NCI-H510A treated with DMSO at 0.1 percent for 48 hours (cell line): ENCODE results near the gene TMEM163.
"Not testable (repeated sequence)": the region's sequence is repeated elsewhere in the genome, so short reads cannot be mapped to it uniquely, and the experiment has no call there.

ENCODE experiments used
- DNase-seq: peaks from one replicate; lab custom pipeline; 2025; lab: John Stamatoyannopoulos, UW

The TMEM163 gene

DNA sequence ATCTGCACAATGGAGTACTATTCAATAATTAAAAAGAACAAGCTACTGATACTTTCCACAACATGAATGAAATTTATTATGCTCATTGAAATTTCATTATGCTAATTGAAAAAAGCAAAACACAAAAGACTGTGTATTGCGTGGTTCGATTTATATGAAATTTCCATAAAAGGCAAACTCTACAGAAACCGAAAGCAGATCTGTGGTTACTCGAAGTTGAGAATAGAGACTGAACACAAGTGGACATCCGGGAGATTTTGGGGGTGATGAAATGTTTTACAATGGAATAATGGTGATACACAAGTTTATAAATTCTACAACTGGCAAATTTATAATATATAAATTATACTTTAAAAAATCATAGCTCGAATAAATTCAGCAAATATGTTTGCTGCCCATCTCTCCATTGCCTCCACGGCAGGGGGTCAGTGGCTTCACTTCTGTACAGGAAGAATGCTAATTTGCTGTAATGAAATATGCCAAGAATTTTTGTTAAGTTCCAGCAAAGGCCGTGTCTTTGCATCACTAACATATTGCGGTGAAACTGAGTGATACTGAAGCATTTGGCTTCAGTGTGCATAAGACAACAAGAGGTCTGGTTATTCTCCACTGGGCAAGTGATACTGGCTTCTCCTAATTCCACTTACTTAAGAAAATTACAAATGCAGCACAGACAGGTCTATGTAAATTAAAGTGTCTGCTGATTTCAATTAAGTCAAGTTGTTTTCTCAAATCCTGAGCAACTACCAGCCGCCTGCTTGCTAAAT, 96.7 kb downstream of the TMEM163 start:
- no peak for DNase-seq

DNA sequence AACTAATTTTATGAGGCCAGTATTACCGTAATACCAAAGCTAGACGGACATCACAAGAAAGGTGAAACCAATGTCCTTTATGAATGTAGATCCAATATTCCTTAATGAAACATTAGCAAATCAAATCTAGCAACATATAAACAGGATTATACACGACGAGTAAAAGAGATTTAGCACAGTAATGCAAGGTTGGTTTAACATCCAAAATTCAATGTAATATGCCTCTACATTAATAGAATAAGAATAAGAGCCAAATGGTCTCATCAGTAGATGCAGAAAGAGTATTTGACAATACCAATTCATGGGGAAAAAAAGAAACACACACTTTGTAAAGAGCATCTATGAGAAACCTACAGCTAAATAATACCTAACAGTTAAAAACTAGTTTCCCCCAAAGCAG, 99.5 kb downstream of the TMEM163 start:
- DNase-seq = no peak

DNA sequence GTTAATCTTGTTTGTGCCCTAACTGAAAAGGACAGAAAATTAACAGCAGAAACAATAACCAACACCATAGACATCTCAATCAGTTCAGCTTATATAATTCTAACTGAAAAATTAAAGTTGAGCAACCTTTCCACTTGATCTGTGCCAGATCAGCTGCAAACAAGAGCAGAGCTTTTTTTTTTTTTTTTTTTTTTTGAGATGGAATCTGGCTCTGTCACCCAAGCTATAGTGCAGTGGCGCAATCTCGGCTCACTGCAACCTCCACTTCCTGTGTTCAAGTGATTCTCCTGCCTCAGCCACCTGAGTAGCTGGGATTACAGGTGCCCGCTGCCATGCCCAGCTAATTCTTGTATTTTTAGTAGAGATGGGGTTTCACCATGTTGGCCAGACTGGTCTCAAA, 103.3 kb downstream of the TMEM163 start:
- DNase-seq = peak; percentile 14

DNA sequence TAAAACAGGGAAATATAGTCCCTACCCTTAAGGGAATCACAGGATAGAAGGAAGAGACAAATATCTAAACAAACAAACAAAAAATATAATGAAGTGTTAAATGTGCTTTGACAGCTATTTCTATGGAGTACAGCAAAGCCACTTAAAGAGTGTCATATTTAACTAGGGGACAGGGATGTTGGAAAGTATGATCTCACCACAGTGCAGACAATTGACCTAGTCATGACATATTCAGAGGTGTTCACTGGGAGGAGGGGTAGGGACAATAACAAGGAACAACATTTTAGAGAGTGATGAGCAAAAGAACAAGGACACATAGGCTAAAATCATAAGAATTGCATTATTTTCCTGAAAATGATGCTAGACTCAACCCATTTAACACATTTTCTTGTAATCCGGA, 107.5 kb downstream of the TMEM163 start:
- peak; percentile 75 for DNase-seq

DNA sequence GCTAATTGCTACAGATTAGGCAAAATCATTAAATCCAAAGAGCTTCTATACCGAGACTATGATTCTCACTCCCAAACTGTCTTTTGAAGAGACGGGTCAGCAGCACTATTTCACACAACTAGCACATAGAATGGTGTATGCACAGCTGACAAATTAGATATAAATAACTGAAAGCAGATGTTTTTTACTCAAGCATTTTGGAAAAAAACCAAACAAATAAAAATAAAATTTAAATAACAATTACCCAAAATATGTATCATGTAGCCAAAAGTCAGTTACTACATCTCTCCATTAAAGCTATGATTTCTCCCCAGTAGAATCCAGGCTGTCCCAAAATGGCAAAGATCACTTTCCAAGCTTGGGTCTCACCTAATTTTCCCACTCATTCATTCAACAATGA, 107.9 kb downstream of the TMEM163 start:
- DNase-seq = no peak

DNA sequence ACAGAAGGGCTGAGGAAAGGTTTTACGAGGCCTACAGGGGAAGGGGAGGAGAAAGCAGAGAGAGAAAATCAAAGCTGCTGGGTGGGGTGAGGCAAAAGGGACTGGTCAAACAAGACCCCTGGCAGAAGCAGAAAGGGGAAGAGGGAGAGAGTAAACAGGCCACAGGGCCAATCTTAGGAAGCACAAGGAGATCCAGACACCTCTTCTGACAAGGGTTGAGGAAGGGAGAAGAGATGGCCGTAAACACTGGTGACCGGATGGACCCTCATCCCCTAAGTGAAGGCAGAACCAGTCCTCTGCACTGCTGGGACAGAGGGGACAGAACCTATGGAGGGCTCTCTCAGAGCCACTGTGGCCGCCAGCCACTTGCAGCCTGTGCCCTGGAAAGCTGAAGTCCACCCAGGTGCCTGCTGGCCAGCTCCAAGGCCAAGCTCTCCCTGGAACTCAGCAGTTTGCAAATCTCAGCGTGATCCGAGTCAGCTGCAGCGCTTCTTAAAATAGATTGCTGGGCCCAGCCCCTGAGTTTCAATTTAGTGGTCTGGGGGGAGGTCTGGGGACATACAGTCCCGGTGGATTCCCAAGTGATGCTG, 108.8 kb downstream of the TMEM163 start:
- DNase-seq = no peak

DNA sequence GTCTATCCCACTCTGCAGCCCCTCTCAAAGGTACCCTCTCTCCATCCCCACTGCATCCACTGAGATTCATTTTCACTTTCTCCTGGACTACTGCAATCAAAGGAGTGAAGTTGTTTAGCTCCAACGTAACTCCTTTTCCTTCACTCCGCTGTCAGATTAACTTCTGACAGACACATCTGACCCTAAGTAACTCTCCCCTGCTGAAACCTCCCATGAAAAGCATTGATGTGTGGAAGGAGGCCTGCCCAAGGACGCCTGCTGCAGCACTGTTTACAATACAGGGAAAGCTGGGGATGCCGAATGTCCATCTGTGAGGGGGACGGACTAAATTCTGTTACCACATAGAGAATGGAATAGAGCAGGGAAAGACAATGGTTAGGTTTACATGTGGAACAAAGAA, 114.8 kb downstream of the TMEM163 start:
- no peak for DNase-seq

DNA sequence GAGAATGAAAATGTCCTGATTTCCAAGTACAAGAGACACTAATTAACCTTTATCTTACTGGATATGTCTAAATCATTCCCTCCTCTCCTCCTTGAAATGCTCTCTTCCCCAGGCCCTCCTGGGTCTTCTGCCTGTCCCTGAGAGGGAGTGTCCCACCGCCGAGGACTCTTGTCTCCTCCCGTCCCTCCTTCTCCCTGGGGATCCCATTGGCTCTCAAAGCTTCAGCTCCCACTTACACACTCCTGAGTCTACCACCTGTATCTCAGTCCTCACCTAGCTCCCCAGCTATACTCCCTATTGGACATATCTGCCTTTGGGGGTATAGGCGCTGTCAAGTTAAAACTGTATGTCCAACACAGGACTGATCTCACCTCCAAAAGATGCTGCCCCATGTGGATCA, 116.1 kb downstream of the TMEM163 start:
- DNase-seq = no peak

DNA sequence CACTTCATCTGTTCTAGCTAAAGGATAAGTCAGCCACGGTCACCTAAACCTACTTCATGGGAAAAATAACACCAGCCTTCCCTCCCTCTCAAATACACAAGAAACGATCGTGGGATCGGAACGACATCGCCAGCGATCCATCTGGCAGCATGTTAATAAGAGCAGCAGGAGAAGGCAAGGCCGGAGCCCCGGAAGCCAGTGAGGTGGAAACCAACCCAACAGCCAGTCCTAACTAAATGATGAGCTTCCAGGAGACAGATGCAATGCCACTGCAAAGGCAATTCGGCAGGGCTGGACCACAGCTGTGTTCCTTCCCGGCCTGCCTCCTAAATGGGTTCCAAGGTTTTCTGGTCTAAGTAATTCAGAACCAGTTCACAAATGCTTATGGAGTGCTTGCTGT, 117.5 kb downstream of the TMEM163 start:
- DNase-seq = no peak

DNA sequence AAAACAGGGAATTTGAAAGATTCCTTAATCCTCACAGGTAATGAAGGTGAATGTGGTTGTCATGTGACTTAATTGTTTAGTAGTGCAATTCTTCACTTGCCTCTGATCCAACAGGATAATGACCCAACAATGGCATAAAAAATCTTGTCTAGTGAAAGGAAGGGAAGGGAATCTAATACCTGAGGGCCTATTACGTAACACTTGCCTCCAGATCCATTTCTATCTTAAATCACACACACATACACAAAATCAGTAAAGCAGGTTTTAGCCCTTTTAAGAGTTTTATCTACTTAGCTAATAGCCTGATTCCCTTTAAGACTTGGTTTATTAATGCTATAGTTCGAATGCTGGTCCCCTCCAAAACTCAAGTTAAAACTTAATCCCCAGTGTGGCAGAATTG, 118.6 kb downstream of the TMEM163 start:
- DNase-seq = no peak

DNA sequence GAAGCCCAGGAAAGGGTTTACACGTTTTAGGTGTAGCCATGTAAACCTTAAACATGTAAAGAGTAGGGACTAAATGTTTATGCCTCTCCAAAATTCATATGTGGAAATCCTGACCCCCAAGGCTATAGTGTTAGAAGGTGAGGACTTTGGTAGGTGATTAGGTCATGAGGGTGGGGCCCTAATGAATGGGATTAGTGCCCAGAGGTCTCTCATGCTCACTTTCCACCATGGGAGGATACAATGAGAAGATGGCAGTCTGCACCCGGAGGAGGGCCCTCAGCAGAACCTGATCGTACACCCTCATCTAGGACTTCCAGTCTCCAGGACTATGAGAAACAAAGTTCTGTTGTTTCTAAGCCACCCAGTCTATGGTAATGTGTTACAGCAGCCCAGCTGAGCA, 119.6 kb downstream of the TMEM163 start:
- no peak for DNase-seq

DNA sequence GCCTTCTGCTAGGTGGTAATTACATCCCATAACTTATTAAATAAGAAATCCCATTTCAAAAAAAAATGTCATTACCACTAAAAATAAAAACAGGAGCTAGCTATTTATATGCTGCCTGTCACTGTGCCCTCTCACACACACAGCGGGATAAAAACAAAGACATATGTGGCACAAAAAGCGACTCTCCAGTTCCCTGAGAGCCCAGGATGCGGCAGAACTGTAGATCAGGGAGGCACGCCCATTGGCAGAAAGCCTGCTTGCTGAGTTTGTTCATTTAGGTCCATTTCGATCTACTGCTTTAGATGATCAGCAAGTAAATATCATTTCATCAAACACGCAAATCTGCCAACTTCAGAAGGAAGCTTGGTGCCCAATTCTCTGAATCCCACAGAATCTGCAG, 124.4 kb downstream of the TMEM163 start:
- DNase-seq = no peak

DNA sequence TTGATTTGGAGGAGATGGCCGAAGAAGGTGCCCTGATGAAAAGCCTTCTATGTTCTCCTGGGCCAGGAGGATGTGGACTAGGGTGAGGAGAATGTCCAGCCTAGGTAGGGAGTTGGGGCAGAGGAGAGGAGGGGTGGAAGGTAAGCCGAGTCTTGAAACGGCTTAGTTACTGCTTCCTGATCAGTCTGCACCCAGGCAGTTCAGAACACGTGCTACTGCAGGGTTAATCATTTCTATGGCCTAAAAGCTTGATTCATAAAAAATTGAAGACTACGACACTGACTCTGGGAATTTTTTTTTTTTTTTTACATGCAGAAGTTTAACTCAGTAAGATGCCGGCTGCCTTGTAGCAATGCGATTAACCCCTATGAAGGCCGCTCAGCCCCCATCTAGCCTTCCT, 125.3 kb downstream of the TMEM163 start:
- DNase-seq = no peak

DNA sequence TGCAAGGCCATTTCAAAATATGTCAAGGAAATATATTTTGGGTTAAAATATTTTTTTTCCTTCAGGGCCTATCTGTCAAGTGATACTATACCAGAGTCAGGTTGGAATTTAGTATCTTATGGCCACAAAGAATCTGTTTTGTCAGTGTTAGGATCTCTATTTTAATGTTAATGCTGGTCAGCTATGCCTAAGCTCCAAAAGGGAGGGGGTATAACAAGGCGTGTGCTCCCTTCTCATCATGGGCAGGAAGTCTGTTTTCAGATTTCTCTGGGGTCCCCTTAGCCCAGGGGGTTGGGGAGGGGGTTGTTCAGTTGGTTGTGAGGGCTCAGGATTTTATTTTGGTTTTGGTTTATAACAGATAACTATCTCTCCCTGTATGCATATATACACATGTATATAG, 126.4 kb downstream of the TMEM163 start:
- no peak for DNase-seq

DNA sequence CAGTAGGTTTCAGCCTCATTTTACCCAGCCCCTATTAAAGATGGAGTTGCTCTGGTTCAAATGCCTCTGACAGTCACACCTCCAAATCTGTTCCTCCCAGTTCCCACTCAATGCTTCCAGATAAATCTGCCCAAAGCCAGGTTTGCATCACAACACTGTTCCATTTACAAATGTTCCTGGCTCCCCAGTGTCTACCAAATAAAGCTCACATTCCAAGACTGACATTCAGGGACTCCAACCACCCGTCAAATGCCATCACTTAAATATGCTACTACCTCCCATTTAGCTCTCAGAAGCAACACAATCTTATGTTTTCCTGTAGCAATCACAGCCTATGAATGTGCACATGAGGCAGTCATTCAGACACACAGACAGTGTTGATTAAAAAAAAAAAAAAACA, 127.3 kb downstream of the TMEM163 start:
- DNase-seq = no peak

DNA sequence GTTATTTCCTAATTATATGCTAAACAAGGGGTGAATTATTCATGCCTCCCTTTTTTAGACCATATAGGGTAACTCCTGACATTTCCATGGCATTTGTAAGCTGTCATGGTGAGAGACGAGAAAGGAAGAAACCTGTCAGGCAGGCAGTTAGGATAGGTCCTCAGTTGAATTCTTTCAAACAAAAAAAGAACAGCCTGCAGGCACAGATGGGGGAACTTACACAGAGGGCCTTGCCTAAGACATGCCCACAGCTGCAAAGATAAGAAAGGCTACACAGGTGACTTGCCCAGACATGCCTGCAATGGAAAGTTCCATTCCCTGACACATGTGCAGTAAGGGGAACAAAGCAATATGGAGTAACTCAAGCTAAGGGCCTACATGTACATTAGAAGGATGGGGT, 128.1 kb downstream of the TMEM163 start:
- no peak for DNase-seq

DNA sequence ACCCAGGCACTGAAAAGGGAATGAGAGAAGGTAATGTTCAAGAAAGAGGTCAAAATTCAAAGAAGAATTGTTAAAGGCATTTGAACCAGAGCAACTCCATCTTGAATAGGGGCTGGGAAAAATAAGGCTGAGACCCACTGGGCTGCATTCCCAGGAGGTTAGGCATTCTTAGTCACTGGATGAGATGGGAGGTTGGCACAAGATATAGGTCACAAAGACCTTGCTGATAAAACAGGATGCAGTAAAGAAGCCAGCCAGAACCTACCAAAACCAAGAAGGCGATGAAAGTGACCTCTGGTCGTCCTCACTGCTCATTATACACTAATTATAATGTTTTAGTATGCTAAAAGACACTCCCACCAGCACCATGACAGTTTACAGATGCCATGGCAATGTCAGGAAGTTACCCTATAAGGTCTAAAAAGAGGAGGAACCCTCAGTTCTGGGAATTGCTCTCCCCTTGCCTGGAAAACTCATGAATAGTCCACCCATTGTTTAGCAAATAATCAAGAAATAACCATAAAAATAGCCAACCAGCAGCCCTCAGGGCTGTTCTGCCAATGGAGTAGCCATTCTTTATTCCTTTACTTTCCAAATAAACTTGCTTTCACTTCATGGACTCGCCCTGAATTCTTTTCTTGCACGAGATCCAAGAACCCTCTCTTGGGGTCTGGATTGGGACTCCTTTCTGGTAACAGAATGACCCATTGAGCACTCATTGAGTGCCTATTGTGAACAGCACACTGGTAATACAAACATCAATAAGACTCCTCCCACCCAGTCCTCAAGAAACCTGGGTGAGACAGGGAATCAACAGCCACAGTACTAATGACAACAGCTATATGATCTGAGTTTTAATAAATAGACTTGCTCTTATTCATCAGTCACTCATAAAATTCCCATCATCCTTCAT, 129.4 kb downstream of the TMEM163 start:
- not testable (repeated sequence) for DNase-seq

DNA sequence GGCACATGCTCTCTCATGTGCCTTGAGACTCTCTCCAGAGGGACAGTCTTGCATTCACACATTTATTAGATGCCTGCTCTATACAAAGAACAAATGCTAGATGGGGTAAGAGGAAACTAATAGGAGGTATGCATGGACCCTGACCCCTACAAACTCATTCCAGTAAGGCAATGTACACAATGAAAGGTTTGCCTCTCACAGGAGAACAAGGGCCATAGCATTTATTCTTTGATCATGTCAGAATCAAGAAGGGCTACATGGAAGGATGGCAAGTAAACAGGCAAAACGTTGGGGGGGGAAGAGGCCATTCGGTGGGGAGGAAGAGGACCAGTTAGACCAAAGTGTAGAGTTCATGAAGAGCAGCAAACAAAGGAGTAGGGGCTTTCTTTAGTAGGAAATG, 130.2 kb downstream of the TMEM163 start:
- DNase-seq = no peak

DNA sequence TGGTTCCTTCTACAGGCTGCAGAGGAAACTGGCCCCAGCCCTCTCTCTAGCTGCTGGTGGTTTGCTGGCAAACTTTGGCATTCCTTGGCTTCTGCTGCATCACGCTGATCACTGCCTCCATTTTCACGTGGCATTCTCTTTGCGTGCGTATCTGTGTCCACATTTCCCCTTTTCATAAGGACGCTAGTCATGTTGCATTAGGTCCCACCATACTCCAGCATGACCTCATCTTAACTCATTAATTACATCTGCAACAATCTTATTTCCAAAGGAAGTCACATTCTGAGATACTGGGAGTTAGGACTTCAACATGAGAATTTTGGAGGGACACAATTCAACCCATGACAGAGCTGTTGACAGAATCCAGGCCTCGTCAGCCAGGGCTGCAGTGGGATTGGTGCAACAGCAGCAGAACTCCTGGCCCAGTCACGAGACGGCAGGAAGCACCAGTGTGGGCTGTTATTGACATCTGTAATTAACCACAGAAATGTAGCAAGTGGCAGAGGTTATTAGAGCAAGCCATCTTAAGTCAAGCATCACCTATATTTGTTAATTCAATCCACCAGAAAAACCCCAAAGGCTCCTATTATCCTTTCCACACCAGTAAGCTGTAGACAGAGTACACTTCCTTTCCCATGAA, 132.4 kb downstream of the TMEM163 start:
- DNase-seq = no peak

DNA sequence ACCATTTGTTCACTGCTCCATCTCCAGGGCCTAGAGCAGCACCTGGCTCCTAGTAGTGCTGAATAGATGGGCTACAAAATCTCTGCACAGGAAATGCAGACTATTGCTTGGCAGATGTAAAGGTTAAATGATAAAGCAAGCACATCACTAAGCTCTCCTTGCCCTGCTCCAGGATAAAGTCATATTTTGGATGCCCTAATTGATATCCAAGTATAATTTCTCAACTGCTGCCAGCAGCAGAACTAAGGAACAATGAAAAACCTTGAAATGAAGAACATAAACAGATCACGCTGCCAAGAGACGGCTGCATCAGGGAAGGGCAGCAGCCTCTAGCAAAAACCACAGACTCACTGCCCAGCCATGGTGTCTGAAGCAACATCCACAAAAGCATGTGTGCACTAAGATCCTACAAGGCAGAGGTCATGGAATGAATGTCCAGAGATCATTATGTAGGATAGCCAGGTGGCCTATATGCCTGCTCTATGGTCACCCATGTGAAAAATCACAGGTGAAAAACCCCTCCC, 134.7 kb downstream of the TMEM163 start:
- DNase-seq = no peak

DNA sequence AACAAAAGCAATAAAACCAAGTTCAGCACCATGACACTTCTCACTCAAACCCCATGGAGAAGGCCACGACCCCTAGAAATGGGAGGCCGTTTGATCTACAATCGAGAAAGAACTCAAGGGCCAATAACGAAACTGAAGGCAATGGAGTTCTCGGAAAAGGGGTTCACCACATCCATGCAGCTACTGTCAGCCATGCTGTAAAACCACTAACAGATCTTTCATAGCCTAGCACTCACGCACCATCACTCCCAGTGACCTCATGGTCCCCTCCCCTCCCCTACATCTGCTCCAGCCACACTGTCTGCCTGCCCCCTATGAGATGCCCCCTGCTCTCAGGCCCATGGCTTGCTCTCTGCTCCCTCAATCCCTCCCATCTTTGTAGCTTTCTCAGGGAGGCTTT, 135.3 kb downstream of the TMEM163 start:
- no peak for DNase-seq

DNA sequence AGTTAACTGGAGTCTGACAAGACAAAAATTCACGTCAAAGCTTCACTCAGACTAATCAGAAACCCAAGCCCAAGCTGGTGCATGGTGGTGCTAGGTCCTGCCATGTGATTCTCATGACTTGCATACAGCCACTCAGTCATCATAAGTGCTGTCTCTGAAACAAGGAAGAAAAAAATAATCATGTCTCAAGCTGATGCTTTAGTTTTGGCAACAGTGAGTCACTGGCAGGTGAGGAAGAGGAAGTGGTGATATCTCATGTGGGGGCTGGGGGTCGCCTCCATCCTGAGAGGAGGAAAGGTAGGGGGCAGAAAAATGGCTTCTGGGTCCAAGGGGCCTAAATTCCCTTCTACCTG, 136.3 kb downstream of the TMEM163 start:
- DNase-seq = no peak
